Transverse colon (tissue), 4 donors: Measurements from ENCODE around the gene NCKAP5. TPM values are rescaled to one million over a fixed set of nuclear protein-coding genes. Genes with fewer than 3 reads are reported as not detected.

Experiments
- DNase-seq: peaks from one replicate; pipeline ENCODE4 v3.0.0-alpha.2; 2019
- H3K27ac ChIP-seq, 4 donors: fragments of 200-600 bp; sonication (generic); 2 replicates each; pipeline ENCODE4 v1.5.1; 2016 to 2018; ENCODE audit warnings: inconsistent platforms in 4 of 4
- H3K27me3 ChIP-seq: fragments of 200-600 bp; sonication (generic); 2 replicates; pipeline ENCODE4 v1.5.1; 2017; ENCODE audit warnings: inconsistent platforms
- H3K36me3 ChIP-seq, 4 donors: fragments of 200-600 bp; sonication (generic); 2 replicates each; pipeline ENCODE4 v1.5.1; 2017 to 2019; ENCODE audit warnings: inconsistent platforms in 4 of 4
- H3K4me1 ChIP-seq, 4 donors: fragments of 200-600 bp; sonication (generic); 2 replicates each; pipeline ENCODE4 v1.5.1; 2017 to 2020; ENCODE audit warnings: inconsistent platforms in 4 of 4
- H3K4me3 ChIP-seq, 4 donors: fragments of 200-600 bp; sonication (generic); 1 replicate in 1 of 4; 2 replicates in 3 of 4; pipeline versions ENCODE4 v1.5.1 to v1.6.1; 2017 to 2019; ENCODE audit warnings: inconsistent platforms in 4 of 4
- H3K9me3 ChIP-seq, 2 donors: fragments of 200-600 bp; sonication (generic); 2 replicates each; pipeline ENCODE4 v1.5.1; 2017 to 2019; ENCODE audit warnings: inconsistent platforms in 2 of 2
- CTCF ChIP-seq, 5 experiments: fragments of 200-600 bp in 3 of 5; fragments of 450-650 bp in 2 of 5; sonication (generic) in 3 of 5; IDR thresholded peaks; 1 replicate in 2 of 5; 2 replicates in 3 of 5; pipeline ENCODE4 v1.5.1; 2016 to 2017; ENCODE audit warnings: antibody characterized with exemption in 5 of 5, inconsistent platforms in 3 of 5, mild to moderate bottlenecking in 2 of 5, moderate library complexity in 1 of 5
- EP300 ChIP-seq: sonication (generic); formaldehyde crosslinking; IDR thresholded peaks from one replicate; pipeline ENCODE4 v1.6.1; 2017; ENCODE audit warnings: antibody characterized with exemption, low read depth
- POLR2A ChIP-seq: fragments of 450-650 bp; IDR thresholded peaks from one replicate; pipeline ENCODE4 v1.6.1; 2016; ENCODE audit warnings: antibody characterized with exemption, mild to moderate bottlenecking, moderate library complexity
- POLR2AphosphoS5 ChIP-seq, 3 donors: sonication (generic); formaldehyde crosslinking; IDR thresholded peaks; one replicate each; pipeline ENCODE4 v1.6.1; 2016; ENCODE audit warnings: antibody characterized with exemption in 3 of 3
- WGBS, 2 donors: methylation state at CpG; one replicate each; pipeline ENCODE4 v1.1.5; 2018; ENCODE audit warnings: low coverage in 1 of 2; 5-methylcytosine and 5-hydroxymethylcytosine counted together
- in situ Hi-C, 4 donors: fragments of 200-750 bp; cut with MboI; loops; one replicate each; pipeline versions ENCODE4 v1.15.0 to v1.15.1; 2017; ENCODE audit warnings: low sequenced_read_pairs in 3 of 4, low pct_ligation_motif_present in 1 of 4, low pct_unique_long_range_greater_than_20kb in 1 of 4
- intact Hi-C: fragments of 100-400 bp; cut with DNase I; formaldehyde crosslinking; loops from one replicate; pipeline ENCODE4 v1.15.1; 2023; ENCODE audit warnings: low total_unique reads
- total RNA-seq, 4 donors: library from RNA; depleted of rRNA; stranded (reverse); fragments of >200 nt; gene quantifications; one replicate each; pipeline ENCODE4 v1.1.0, GENCODE V29; 2016

The NCKAP5 gene
- total RNA-seq, 4 donors from 2014 or later: 1.1 to 10.9 (median 5.0) TPM

- in situ Hi-C loops: no loop called here
- Histone ChIP-seq H3K27me3 (no peaks in the 10 kb centered on the region), H3K4me1 (no peaks in the 10 kb centered on the region), H3K9me3 (no peaks in the 10 kb centered on the region), H3K4me3 (no peak overlapping the region), H3K36me3 (no peaks in the 10 kb centered on the region), H3K27ac (no peak overlapping the region)
- no peak for DNase-seq
- TF ChIP-seq CTCF (IDR thresholded peaks at IDR 0.05) (no peak), POLR2AphosphoS5 (IDR thresholded peaks at IDR 0.05) (no peak), EP300 (no peak), POLR2A (no peak)
- intact Hi-C loops: no loop called here
- WGBS, 2 donors: 67 to 72% methylated on average over 1 to 2 of the region's 2 CpGs
Measured at GRCh38 chr2:133341575-133341974, 226.7 kb downstream of the NCKAP5 start.

- Histone ChIP-seq H3K27ac (no peak overlapping the region), H3K27me3 (no peaks in the 10 kb centered on the region), H3K4me1 (no peaks in the 10 kb centered on the region), H3K4me3 (no peak overlapping the region), H3K9me3 (no peaks in the 10 kb centered on the region), H3K36me3 (no peaks in the 10 kb centered on the region)
- intact Hi-C loops: no loop called here
- WGBS, 2 donors: 40 to 60% methylated on average over 1 of the region's 1 CpG
- no peak for TF ChIP-seq POLR2A
- TF ChIP-seq POLR2AphosphoS5 (IDR thresholded peaks at IDR 0.05): no peak
- TF ChIP-seq CTCF (IDR thresholded peaks at IDR 0.05): no peak
- TF ChIP-seq EP300: no peak
- in situ Hi-C loops: no loop called here
- no peak for DNase-seq
Measured at GRCh38 chr2:133338224-133338623, 230.0 kb downstream of the NCKAP5 start.

- H3K27ac ChIP-seq: no peak overlapping the region
- H3K36me3 ChIP-seq: no peaks in the 10 kb centered on the region
- 73 to 83% methylated on average over 2 to 3 of the region's 3 CpGs for WGBS, 2 donors
- in situ Hi-C loops: no loop called here
- intact Hi-C loops: no loop called here
- H3K4me1 ChIP-seq: no peaks in the 10 kb centered on the region
- TF ChIP-seq EP300 (no peak), CTCF (IDR thresholded peaks at IDR 0.05) (no peak), POLR2A (no peak), POLR2AphosphoS5 (IDR thresholded peaks at IDR 0.05) (no peak)
- no peaks in the 10 kb centered on the region for H3K9me3 ChIP-seq
- H3K27me3 ChIP-seq: no peaks in the 10 kb centered on the region
- no peak for DNase-seq
- no peak overlapping the region for H3K4me3 ChIP-seq
Measured at GRCh38 chr2:133334923-133335322, 233.3 kb downstream of the NCKAP5 start.

GRCh38 chr2:133333181-133333580, 235.1 kb downstream of the NCKAP5 start:
- no peaks in the 10 kb centered on the region for H3K4me1 ChIP-seq
- H3K4me3 ChIP-seq: no peak overlapping the region
- WGBS, 2 donors: 77 to 87% methylated on average over 6 of the region's 6 CpGs
- no peak for TF ChIP-seq POLR2AphosphoS5 (IDR thresholded peaks at IDR 0.05)
- TF ChIP-seq CTCF (IDR thresholded peaks at IDR 0.05): no peak
- no peak for TF ChIP-seq POLR2A
- TF ChIP-seq EP300: no peak
- intact Hi-C loops: no loop called here
- H3K27me3 ChIP-seq: no peaks in the 10 kb centered on the region
- H3K27ac ChIP-seq: no peak overlapping the region
- no peak for DNase-seq
- in situ Hi-C loops: no loop called here
- H3K9me3 ChIP-seq: no peaks in the 10 kb centered on the region
- H3K36me3 ChIP-seq: no peaks in the 10 kb centered on the region
